GM10266 (cell line): ENCODE measurements around the gene DMAC2L.

Experiments used
- DNase-seq: peaks from one replicate; pipeline ENCODE4 v3.0.0; 2012; ENCODE audit errors: extremely low spot score
- CTCF ChIP-seq: IDR thresholded peaks from 2 replicates; pipeline ENCODE4 v1.5.1; 2012; ENCODE audit warnings: mild to moderate bottlenecking, low read depth; ENCODE audit not compliant: control insufficient read depth, insufficient read depth; ENCODE audit errors: missing control alignments

DMAC2L gene

DNA sequence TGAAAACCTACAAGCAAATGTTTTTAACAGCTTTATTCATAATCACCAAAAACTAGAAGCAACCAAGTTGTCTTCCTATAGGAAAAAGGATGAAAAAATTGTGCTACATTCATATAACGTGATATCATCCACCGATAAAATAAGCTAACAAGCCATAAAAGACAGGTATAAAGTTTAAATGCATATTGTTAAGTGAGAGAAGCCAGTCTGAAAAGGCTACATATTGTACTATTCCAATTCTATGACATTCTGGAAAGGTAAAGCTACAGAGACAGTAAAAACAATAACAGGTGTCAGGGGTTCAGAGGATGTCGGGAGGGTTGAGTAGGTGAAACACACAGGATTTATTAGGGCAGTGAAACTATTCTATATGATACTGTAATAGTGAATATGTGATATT lies 61.8 kb downstream of the DMAC2L start:
- DNase-seq, result no peak
- no peak for TF ChIP-seq CTCF

GRCh38 chr14:50375760-50376159 lies 63.6 kb downstream of the DMAC2L start:
- no peak for DNase-seq
- TF ChIP-seq CTCF, result no peak
